Measurements from ENCODE around the gene ALDOB.

ALDOB gene

GRCh38 chr9:101438523-101438922 lies 2.9 kb upstream of the ALDOB start (continued):
- no peak for TF ChIP-seq ZNF18 (tag by site-specific recombination; IDR thresholded peaks at IDR 0.05)
- TF ChIP-seq ZNF548 (tag by site-specific recombination; IDR thresholded peaks at IDR 0.05) = no peak
- no peak for TF ChIP-seq REST (tag by site-specific recombination; IDR thresholded peaks at IDR 0.05)

GRCh38 chr9:101437806-101438232 lies 2.2 kb upstream of the ALDOB start:
- Histone ChIP-seq H3K4me3 (ENCODE audit: low read depth, low read length) (no peak overlapping the region), H3K36me3 (ENCODE audit: control insufficient read depth in 2 of 2, insufficient read depth in 1 of 2, low read length in 2 of 2) (no peaks in the 10 kb centered on the region), H3K27ac (ENCODE audit: extremely low read depth, low read depth, low read length) (no peak overlapping the region), H3K4me1 (ENCODE audit: control insufficient read depth, insufficient read depth, low read length) (no peaks in the 10 kb centered on the region), H3K9me3 (ENCODE audit: control insufficient read depth, insufficient read depth, low read depth, low read length) (no peaks in the 10 kb centered on the region)
- ChIA-PET CTCF (interaction anchor here (1.1 kb wide), 1 partner anchor 11 kb away, joined by 3 read pairs; no protein-coding TSS in a partner anchor), POLR2A (interaction anchor here (1.1 kb wide), 1 partner anchor 11 kb away, joined by 3 read pairs; no protein-coding TSS in a partner anchor)
- no peak for TF ChIP-seq RBAK (tag by site-specific recombination; IDR thresholded peaks at IDR 0.05)

GRCh38 chr9:101434998-101435397 lies 576 bp downstream of the ALDOB start:
- ChIA-PET CTCF (interaction anchor here (0.6 kb wide), 2 partner anchors 51 to 625 kb away, joined by 3 read pairs; no protein-coding TSS in a partner anchor), POLR2A (no interaction called here)
- H3K4me3 ChIP-seq (ENCODE audit: low read depth, low read length) = no peak overlapping the region
- H3K27ac ChIP-seq (ENCODE audit: extremely low read depth, low read depth, low read length) = no peak overlapping the region
- H3K4me1 ChIP-seq (ENCODE audit: control insufficient read depth, insufficient read depth, low read length) = no peaks in the 10 kb centered on the region
- no peaks in the 10 kb centered on the region for H3K9me3 ChIP-seq (ENCODE audit: control insufficient read depth, insufficient read depth, low read depth, low read length)
- TF ChIP-seq ZNF274 (IDR thresholded peaks at IDR 0.05; ENCODE audit: low read length) (no peak), ZNF274 (tag by site-specific recombination; IDR thresholded peaks at IDR 0.05; ENCODE audit: borderline replicate concordance) (no peak), ZNF830 (tag by site-specific recombination; IDR thresholded peaks at IDR 0.05; ENCODE audit: low read depth) (no peak), ZNF626 (tag by site-specific recombination; IDR thresholded peaks at IDR 0.05) (no peak), ZNF610 (tag by site-specific recombination; IDR thresholded peaks at IDR 0.05; ENCODE audit: borderline replicate concordance) (no peak), ZNF302 (tag by site-specific recombination; IDR thresholded peaks at IDR 0.05; ENCODE audit: low read depth) (no peak), ZNF501 (tag by site-specific recombination; IDR thresholded peaks at IDR 0.05) (no peak), ZNF335 (tag by site-specific recombination; conservative IDR thresholded peaks at IDR 0.05) (no peak), KLF8 (tag by site-specific recombination; IDR thresholded peaks at IDR 0.05) (no peak), ZNF555 (tag by site-specific recombination; conservative IDR thresholded peaks at IDR 0.05) (no peak), ZFP41 (tag by site-specific recombination; IDR thresholded peaks at IDR 0.05; ENCODE audit: borderline replicate concordance) (no peak), BCL11B (tag by site-specific recombination; IDR thresholded peaks at IDR 0.05; ENCODE audit: low read depth) (no peak), ZNF184 (tag by site-specific recombination; IDR thresholded peaks at IDR 0.05) (no peak), ZNF416 (tag by site-specific recombination; IDR thresholded peaks at IDR 0.05) (no peak), CTCF (tag by site-specific recombination; IDR thresholded peaks at IDR 0.05) (no peak)
- no peaks in the 10 kb centered on the region for H3K36me3 ChIP-seq (ENCODE audit: control insufficient read depth in 2 of 2, insufficient read depth in 1 of 2, low read length in 2 of 2)

All from HEK293 (cell line).